GM19438 (cell line): ENCODE measurements around the gene AMER1.
A peak's percentile ranks its signal among the peaks of the same experiment; 100 is the strongest.
"Not testable (repeated sequence)": the region's sequence is repeated elsewhere in the genome, so short reads cannot be mapped to it uniquely, and the experiment has no call there.

Source experiments
- ATAC-seq: cut with Tn5 transposase; IDR thresholded peaks from one replicate; pipeline ENCODE4 v1.9.1; 2021; ENCODE audit warnings: low read depth; ENCODE audit not compliant: unreplicated experiment

AMER1 gene

DNA sequence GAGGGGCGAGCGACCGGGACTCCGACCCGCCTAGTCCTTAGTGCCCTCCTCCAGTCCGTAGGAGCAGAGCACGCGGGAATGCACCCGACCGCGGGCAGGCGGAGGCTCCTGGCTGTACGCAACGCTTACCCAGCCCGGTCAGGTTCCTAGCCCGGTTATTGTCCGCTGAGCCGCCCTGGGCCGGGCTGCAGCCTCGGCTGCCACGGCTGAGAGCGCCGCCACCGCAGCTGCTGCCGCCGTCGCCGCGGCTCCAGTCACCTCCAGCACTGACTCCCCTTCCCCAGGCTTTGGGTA is at the start of gene AMER1:
AMER1 (minus strand) TSS at position 268 of the 294 bp plus-strand sequence. CDS start 12,422 bp downstream, outside the sequence.
- peak; percentile 35 for ATAC-seq

DNA sequence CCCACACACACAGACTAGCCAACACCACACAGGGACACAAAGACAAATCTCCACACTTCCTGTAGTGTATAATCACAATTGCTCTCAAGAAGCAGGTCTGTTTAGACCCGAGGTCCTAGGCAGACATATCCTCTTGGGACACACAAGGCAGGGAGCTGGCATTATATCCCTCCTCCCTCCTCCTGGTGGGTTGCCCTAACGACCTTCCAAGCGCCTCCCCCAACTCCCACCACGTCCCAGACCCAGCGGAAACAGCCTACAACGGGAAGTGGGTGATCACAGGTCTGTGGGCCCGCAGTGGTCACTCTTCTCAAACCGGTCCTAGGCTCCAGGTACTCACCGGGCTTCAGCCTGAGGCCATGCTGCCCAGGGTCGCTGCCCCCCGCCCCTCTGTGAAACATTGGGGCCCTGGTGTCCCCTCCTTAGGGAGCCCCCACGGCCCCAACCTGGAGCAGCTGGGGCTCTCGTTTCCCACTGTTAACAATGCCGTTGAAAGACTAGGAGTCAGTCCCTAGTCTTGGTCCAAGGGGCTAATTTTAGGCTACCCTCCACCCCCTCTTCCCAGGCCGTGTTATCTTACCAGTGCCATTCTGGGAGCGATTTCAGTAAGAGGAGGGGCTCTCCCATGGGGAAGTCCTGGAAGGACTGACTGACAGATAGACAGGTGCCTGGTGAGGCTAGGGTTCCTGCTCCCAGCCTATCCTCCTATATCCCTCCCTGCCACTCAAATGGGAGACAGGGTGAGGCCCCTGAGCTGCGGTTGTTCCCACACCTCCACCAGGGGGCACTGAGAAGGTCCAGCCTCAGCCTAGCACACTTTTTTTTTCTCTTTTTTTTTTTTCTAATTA is 24.8 kb upstream of the AMER1 start, which contains the start of gene ASB12:
ASB12 (minus strand) TSS at position 485 of the 848 bp plus-strand sequence. CDS start 4,957 bp downstream, outside the sequence.
- no peak for ATAC-seq

- no peak for ATAC-seq
These were observed 23.6 kb upstream of the AMER1 start for GRCh38 chrX:64229154-64229553.

DNA sequence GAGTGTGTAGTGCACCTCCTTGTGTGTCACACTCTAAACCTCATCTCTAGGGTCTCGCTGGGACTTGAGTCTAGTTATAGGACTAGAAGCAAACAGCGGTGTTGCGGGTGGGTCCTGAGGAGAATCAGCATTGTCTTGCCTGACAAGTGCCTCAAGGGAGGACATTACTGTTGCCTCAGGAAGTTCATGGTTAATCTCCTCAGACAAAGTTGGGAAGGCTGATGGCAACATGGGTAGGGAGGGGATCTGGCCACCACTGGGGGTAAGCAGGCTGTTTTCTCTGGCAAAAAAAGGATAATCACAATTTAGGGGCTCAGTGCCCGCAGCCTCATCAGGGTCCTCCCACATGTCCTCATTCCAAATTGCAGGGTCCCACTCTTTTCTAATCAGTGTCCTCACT is 12.5 kb upstream of the AMER1 start:
- no peak for ATAC-seq

- not testable (repeated sequence) for ATAC-seq
These were observed 8.5 kb upstream of the AMER1 start for GRCh38 chrX:64213989-64214388.

- ATAC-seq: no peak
These were observed 1.2 kb upstream of the AMER1 start for GRCh38 chrX:64206556-64207162.

DNA sequence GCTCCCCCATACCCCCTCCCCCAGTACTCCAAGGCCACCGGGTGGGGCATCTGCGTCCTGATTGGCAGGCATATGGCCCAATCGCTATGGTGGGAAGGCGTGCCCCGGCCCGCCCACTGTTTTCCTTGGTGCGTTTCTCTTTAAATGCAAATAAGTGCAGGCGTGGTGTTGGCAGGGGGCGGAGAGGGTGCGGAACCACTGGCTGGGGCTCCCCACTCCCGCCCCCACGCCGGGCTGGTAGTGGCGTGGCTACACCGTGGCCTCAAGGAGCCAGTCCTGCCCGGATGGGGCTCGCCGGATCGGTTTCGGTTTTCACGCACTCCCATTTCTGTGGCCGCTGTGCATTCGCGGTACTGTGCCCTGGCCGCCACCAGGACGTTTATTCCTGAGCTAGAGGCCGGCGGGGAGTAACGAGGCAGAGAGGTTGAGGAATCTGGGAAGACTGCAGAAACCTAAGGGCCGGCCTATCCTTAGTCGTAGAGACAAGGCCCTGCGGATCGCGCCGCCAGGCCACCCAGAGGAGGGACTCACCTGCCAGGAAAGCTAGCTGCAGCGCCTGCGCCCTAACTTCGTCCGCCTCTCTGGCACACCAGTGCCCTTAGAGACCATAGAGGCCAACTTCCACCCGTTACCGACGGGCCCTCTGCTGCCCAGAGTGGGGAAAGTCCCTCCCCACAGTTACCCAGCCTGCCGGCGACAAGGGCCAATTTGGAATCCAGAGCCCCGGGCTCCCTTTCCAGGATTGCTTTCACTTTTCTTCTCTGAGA is 410 bp upstream of the AMER1 start:
- peak; percentile 86 for ATAC-seq

DNA sequence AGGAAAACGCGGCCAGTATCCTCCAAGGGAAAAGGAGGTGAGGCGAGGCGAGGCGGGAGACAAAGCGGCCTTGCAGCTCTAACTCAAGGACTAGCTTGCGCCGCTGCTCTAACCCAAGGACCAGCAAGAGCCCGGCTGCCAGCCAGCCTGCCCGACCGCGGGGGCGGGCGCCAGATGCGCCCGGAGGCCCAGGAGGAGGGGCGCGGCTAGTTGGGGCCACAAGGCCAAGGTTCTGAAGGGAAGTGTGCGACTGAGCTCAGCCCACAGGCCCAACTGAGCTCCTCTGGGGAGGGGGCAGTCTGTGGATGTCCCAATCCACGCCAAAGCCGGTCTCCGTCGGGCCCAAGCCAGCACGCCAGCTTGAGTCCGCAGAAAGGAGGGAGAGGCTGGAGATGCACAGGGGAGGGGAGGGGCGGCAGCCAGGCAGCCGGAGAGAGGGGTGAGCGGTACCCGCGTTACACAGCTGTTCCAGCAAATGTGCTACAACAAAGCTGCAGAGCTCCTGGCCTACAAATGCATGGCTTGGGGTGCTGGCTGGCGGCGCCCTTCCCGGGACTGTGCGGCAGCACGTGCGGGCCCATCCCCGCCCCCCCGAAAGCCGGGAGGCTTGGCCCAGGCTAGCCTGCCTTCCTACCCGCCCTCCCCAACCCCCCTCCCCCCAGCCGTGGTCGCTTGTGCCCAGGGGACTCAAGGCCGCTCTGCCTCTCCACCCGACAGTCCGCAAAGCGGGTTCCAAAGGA is 637 bp downstream of the AMER1 start:
- ATAC-seq: peak; percentile 8

GRCh38 chrX:64204252-64204651 is 1.3 kb downstream of the AMER1 start:
- ATAC-seq: no peak

GRCh38 chrX:64202808-64203325 is 2.6 kb downstream of the AMER1 start:
- no peak for ATAC-seq

GRCh38 chrX:64198036-64198435 is 7.5 kb downstream of the AMER1 start:
- ATAC-seq: no peak

DNA sequence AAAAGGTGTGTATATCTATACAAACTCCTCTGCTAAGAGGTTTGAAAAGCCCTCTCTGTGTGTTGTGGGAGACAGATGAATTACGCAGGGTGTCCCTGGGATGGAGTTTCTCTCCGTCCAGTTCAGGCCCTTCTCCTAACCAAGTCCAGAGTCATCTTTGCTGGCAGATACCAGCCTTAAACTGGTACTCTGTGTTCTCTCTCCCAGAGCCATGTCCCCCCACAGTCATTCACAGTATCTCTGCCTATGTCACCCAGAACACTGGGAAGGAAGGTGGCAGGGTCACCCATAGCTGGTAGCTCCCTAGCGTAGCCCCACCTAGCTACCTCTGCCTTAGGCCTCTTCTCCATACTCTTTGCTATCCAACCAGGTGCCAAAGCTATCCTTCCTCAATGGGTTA is 8.9 kb downstream of the AMER1 start:
- no peak for ATAC-seq

- ATAC-seq: no peak
These were observed 9.6 kb downstream of the AMER1 start for GRCh38 chrX:64195862-64196261.

DNA sequence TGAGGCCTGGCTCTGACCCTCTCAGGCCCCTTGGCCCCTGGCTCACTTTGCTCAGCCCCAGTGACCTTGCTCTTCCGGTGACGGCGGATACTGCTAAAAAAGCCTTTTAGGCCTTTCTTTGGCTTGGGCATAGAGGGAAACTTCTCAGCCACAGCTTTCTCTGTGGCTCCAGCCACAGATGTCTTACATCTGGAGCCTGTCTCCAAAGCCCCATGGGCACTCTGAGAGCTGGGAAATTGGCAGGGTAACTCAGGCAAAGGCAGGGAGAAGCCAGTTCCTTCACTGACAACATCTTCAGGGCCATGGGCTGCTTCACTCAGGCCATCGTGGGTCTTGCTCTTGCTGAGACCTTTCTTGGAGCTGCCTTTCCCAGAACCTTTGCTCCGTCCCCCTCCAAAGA is 12.8 kb downstream of the AMER1 start:
- no peak for ATAC-seq

GRCh38 chrX:64192040-64192439 is 13.5 kb downstream of the AMER1 start:
- ATAC-seq: no peak

- ATAC-seq: no peak
These were observed 14.1 kb downstream of the AMER1 start for GRCh38 chrX:64191281-64192010.

DNA sequence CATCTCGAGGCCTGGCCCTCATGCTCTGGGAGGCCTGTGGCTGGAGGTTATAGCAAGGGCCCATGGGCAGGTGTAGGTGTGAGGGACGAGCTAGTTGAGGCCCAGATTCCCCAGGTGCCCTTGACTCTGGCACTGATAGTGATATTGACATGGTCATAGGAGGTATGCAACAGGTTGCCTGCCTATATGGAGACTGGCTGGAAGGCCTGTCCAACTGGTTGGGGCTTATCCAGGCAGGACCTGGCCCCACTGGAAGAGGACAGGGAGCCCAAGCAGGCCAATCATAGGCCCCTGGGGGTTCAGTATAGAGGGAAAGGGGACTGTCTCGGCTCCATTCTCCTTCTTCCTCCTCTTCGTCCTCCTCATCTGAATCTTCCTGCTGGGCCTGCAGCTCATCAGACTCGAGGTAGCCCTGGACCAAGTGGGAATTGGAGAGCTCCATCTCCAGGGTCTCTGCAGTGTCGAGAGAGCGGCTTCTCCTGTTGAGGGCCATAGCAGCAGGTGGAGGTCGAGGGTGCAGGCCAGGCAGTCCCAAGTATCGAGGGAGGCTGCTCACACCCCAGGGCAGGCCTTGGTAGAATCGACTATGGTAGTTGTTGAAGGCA is 15.3 kb downstream of the AMER1 start:
- no peak for ATAC-seq

- ATAC-seq: no peak
These were observed 16.6 kb downstream of the AMER1 start for GRCh38 chrX:64188901-64189300.

DNA sequence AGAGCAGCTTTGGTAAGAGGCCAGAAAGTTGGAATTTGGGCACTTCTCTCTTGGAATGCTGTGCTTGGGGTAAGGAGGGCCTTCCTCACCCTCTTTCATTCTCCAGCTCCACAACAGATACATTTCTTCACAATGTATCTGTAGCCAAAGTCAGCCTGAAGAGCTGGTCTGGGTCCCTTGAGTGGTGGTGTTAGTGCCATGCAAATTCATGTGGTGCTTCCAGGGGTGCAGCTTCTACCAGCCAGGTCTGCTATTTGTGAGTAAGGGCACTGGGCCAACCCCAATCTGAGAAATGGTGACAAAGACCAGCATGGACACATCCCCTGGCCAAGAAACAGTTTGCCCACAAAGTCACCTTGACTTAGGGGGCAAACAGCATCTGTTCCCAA is 17.8 kb downstream of the AMER1 start:
- ATAC-seq: no peak
